Panc1 (cell line): Measurements from ENCODE around the gene MATCAP1. TPM values are rescaled to one million over a fixed set of nuclear protein-coding genes. Genes with fewer than 3 reads are reported as not detected.

Experiments used
- ATAC-seq: fragments of 200-7000 bp; cut with Tn5 transposase; 2 replicates; pipeline ENCODE4 v1.9.1; 2020; ENCODE audit warnings: mild to moderate bottlenecking, moderate library complexity
- BruUV-seq: library from RNA; stranded (reverse); fragments of 400-500 nt; replicated peaks from 2 replicates; lab custom pipeline; 2021; lab: Mats Ljungman, UMichigan
- CTCF ChIA-PET: fragments of 300-600 bp; sonication (Branson Sonifier 250); formaldehyde crosslinking; loops from one replicate; lab custom pipeline; 2022; ENCODE audit warnings: antibody characterized with exemption; lab: Charles Lee
- POLR2A ChIA-PET: fragments of 300-600 bp; sonication (Branson Sonifier 250); formaldehyde crosslinking; loops from one replicate; lab custom pipeline; 2022; ENCODE audit warnings: antibody characterized with exemption; lab: Charles Lee
- DNase-seq: peaks from one replicate; pipeline ENCODE4 v3.0.0-alpha.2; 2010; ENCODE audit warnings: low read depth, low spot score
- H3K27ac ChIP-seq: 2 replicates; pipeline ENCODE4 v1.5.1; 2011; ENCODE audit warnings: mild to moderate bottlenecking, low read length, inconsistent platforms
- H3K27me3 ChIP-seq: fragments of 200-500 bp; sonication (Bioruptor generic); 2 replicates; pipeline ENCODE4 v1.6.0; 2014; ENCODE audit warnings: low read length, inconsistent platforms; ENCODE audit not compliant: control insufficient read depth, insufficient read depth
- H3K36me3 ChIP-seq: fragments of 200-500 bp; sonication (Bioruptor generic); 2 replicates; pipeline ENCODE4 v1.5.1; 2014; ENCODE audit warnings: inconsistent platforms, mild to moderate bottlenecking, low read length, moderate library complexity; ENCODE audit not compliant: control insufficient read depth, insufficient read depth
- H3K4me1 ChIP-seq: 2 replicates; pipeline ENCODE4 v1.5.1; 2011; ENCODE audit warnings: inconsistent platforms, mild to moderate bottlenecking, low read length, moderate library complexity; ENCODE audit not compliant: control insufficient read depth, insufficient read depth
- H3K4me3 ChIP-seq, 2 experiments: 2 replicates each; pipeline ENCODE4 v1.5.1; 2011 to 2012; ENCODE audit warnings: low read depth in 2 of 2, low read length in 2 of 2, mild to moderate bottlenecking in 2 of 2, inconsistent platforms in 1 of 2, moderate library complexity in 1 of 2
- H3K9me3 ChIP-seq: fragments of 200-500 bp; sonication (Bioruptor generic); 2 replicates; pipeline ENCODE4 v1.5.1; 2014; ENCODE audit warnings: low read depth, mild to moderate bottlenecking, inconsistent platforms, low read length, moderate library complexity; ENCODE audit not compliant: control insufficient read depth, insufficient read depth
- CTCF ChIP-seq: fragments of 450-650 bp; IDR thresholded peaks from 2 replicates; pipeline ENCODE4 v1.5.1; 2017; ENCODE audit warnings: mild to moderate bottlenecking
- POLR2AphosphoS5 ChIP-seq: IDR thresholded peaks from 2 replicates; pipeline ENCODE4 v1.6.1; 2012; ENCODE audit warnings: mild to moderate bottlenecking, low read depth, low read length, moderate library complexity
- SIN3A ChIP-seq: IDR thresholded peaks from 2 replicates; pipeline ENCODE4 v1.6.1; 2012; ENCODE audit warnings: low read depth, mild to moderate bottlenecking, low read length, moderate library complexity, borderline replicate concordance; ENCODE audit not compliant: insufficient read depth
- TCF7L2 ChIP-seq: IDR thresholded peaks from 2 replicates; pipeline ENCODE4 v1.6.1; 2011; ENCODE audit warnings: mild to moderate bottlenecking, low read depth, low read length, inconsistent platforms
- in situ Hi-C: cut with HindIII; loops from 2 replicates; pipeline ENCODE4 v1.10.0; 2016; ENCODE audit warnings: low sequenced_read_pairs, low pct_unique_long_range_greater_than_20kb
- intact Hi-C: fragments of 100-400 bp; cut with micrococcal nuclease; formaldehyde crosslinking; loops from one replicate; pipeline ENCODE4 v1.10.0; 2022; ENCODE audit not compliant: unreplicated experiment
- total RNA-seq: library from RNA; stranded (reverse); gene quantifications from one replicate; pipeline ENCODE4 v1.2.1, GENCODE V29; 2021; ENCODE audit not compliant: unreplicated experiment
- TF ChIP-seq, protein P1 (sequence below), 2 experiments: IDR thresholded peaks; 2 replicates each; pipeline ENCODE4 v1.6.1; 2011 to 2012; ENCODE audit warnings: low read depth in 2 of 2, control low read depth in 1 of 2, low read length in 1 of 2, mild to moderate bottlenecking in 1 of 2, moderate library complexity in 1 of 2; ENCODE audit not compliant: insufficient read depth in 1 of 2

MATCAP1 gene
- total RNA-seq, 1 experiment from 2014 or later: 13.9 TPM

DNA sequence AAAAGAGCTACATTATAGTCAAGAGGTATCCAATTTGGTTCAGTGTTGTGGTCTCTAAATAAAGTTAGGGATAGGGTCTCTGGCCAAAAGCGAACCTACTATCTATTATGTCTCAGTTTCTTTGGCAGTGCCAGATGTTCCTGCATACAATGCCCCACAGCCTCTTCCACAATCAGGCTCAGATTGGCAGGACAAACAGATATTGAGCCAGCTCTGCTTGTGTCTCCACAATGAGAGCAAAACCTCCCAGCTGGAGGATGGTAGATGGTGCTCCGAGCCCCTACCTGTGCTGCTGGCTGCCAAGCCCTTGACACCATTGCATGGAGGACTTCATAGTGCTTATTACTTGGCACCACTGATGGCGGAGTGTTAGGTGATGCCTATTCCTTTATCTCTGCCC, 54.3 kb downstream of the MATCAP1 start:
- Histone ChIP-seq H3K9me3 (no peaks in the 10 kb centered on the region), H3K27me3 (no peaks in the 10 kb centered on the region), H3K27ac (no peak overlapping the region), H3K4me1 (no peaks in the 10 kb centered on the region), H3K4me3 (no peak overlapping the region), H3K36me3 (no peaks in the 10 kb centered on the region; the same call in none of the 2 replicates)
- no peak for DNase-seq
- in situ Hi-C loops (no loop called here), intact Hi-C loops (no loop called here)
- BruUV-seq: no TSS peak
- no peak for ATAC-seq
- ChIA-PET CTCF (no interaction called here), POLR2A (no interaction called here)
- TF ChIP-seq TCF7L2 (no peak), POLR2AphosphoS5 (no peak), SIN3A (no peak), CTCF (no peak)
- TF ChIP-seq, protein P1, sequence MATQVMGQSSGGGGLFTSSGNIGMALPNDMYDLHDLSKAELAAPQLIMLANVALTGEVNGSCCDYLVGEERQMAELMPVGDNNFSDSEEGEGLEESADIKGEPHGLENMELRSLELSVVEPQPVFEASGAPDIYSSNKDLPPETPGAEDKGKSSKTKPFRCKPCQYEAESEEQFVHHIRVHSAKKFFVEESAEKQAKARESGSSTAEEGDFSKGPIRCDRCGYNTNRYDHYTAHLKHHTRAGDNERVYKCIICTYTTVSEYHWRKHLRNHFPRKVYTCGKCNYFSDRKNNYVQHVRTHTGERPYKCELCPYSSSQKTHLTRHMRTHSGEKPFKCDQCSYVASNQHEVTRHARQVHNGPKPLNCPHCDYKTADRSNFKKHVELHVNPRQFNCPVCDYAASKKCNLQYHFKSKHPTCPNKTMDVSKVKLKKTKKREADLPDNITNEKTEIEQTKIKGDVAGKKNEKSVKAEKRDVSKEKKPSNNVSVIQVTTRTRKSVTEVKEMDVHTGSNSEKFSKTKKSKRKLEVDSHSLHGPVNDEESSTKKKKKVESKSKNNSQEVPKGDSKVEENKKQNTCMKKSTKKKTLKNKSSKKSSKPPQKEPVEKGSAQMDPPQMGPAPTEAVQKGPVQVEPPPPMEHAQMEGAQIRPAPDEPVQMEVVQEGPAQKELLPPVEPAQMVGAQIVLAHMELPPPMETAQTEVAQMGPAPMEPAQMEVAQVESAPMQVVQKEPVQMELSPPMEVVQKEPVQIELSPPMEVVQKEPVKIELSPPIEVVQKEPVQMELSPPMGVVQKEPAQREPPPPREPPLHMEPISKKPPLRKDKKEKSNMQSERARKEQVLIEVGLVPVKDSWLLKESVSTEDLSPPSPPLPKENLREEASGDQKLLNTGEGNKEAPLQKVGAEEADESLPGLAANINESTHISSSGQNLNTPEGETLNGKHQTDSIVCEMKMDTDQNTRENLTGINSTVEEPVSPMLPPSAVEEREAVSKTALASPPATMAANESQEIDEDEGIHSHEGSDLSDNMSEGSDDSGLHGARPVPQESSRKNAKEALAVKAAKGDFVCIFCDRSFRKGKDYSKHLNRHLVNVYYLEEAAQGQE (IDR thresholded peaks at IDR 0.05; ENCODE audit: insufficient read depth in 1 of 2, low read depth in 2 of 2, low read length in 1 of 2): no peak

DNA sequence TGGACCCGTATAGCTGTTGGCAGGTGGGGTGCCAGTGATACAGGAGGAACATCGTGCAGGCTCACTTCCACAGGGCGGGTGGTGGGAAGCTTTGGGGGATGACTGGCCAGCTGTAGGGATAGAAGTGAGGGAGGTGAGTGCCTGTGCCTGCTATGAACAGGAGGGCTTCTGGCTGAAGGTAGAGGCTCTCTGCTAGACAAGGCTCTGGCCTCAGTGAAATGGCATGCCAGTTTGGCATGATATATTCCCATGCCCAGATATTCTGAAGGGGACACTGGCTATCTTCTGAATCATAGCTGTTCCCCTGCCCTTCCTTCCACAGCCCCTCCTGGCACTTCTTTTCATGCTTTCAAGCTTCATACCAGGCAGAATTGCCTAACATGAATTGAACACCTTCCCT, 54.9 kb downstream of the MATCAP1 start:
- Histone ChIP-seq H3K4me1 (no peaks in the 10 kb centered on the region), H3K36me3 (no peaks in the 10 kb centered on the region; the same call in none of the 2 replicates), H3K27ac (no peak overlapping the region), H3K9me3 (no peaks in the 10 kb centered on the region), H3K27me3 (no peaks in the 10 kb centered on the region), H3K4me3 (no peak overlapping the region)
- DNase-seq (no peak), ATAC-seq (no peak)
- BruUV-seq: no TSS peak
- TF ChIP-seq, protein P1 (IDR thresholded peaks at IDR 0.05; ENCODE audit: insufficient read depth in 1 of 2, low read depth in 2 of 2, low read length in 1 of 2): no peak
- no peak for TF ChIP-seq CTCF
- TF ChIP-seq SIN3A: no peak
- TF ChIP-seq POLR2AphosphoS5: no peak
- TF ChIP-seq TCF7L2: no peak
- ChIA-PET CTCF (no interaction called here), POLR2A (no interaction called here)
- intact Hi-C loops: no loop called here
- in situ Hi-C loops: no loop called here
